NCI-H146 (cell line): ENCODE data around the gene GLCE.
A peak's percentile ranks its signal among the peaks of the same experiment; 100 is the strongest.
"Not testable (repeated sequence)": the region's sequence is repeated elsewhere in the genome, so short reads cannot be mapped to it uniquely, and the experiment has no call there.

Experiments used
- DNase-seq: peaks from one replicate; lab custom pipeline; 2025; lab: John Stamatoyannopoulos, UW

The GLCE gene

GRCh38 chr15:69135499-69135898, 24.9 kb upstream of the GLCE start:
- no peak for DNase-seq

GRCh38 chr15:69138963-69139362, 21.5 kb upstream of the GLCE start:
- peak; percentile 22 for DNase-seq

GRCh38 chr15:69140306-69140705, 20.1 kb upstream of the GLCE start:
- no peak for DNase-seq

- peak; percentile 59 for DNase-seq
Measured at GRCh38 chr15:69141286-69141701, 19.1 kb upstream of the GLCE start.

GRCh38 chr15:69141833-69142232, 18.6 kb upstream of the GLCE start:
- DNase-seq: no peak

- DNase-seq: peak; percentile 76
Measured at GRCh38 chr15:69143756-69144436, 16.5 kb upstream of the GLCE start.

- DNase-seq: no peak
Measured at GRCh38 chr15:69144530-69144929, 15.9 kb upstream of the GLCE start.

GRCh38 chr15:69145149-69145693, 15.2 kb upstream of the GLCE start:
- no peak for DNase-seq

- peak; percentile 33 for DNase-seq
Measured at GRCh38 chr15:69145694-69146492, 14.5 kb upstream of the GLCE start.

- no peak for DNase-seq
Measured at GRCh38 chr15:69146724-69147435, 13.6 kb upstream of the GLCE start.

- DNase-seq: no peak
Measured at GRCh38 chr15:69148465-69148864, 12.0 kb upstream of the GLCE start.

GRCh38 chr15:69149163-69149562, 11.3 kb upstream of the GLCE start:
- no peak for DNase-seq

GRCh38 chr15:69149803-69150202, 10.6 kb upstream of the GLCE start:
- no peak for DNase-seq

- no peak for DNase-seq
Measured at GRCh38 chr15:69150336-69150735, 10.1 kb upstream of the GLCE start.

GRCh38 chr15:69150841-69151240, 9.6 kb upstream of the GLCE start:
- DNase-seq: no peak

GRCh38 chr15:69153046-69153445, 7.4 kb upstream of the GLCE start:
- DNase-seq: no peak

GRCh38 chr15:69153587-69153986, 6.8 kb upstream of the GLCE start:
- not testable (repeated sequence) for DNase-seq

GRCh38 chr15:69154078-69154477, 6.4 kb upstream of the GLCE start:
- no peak for DNase-seq

GRCh38 chr15:69154684-69155083, 5.8 kb upstream of the GLCE start:
- no peak for DNase-seq

GRCh38 chr15:69156736-69157381, 3.6 kb upstream of the GLCE start:
- DNase-seq: no peak

GRCh38 chr15:69158201-69158842, 2.1 kb upstream of the GLCE start:
- DNase-seq: no peak

GRCh38 chr15:69158843-69159240, 1.6 kb upstream of the GLCE start:
- no peak for DNase-seq
